OCI-M2 (cell line): ENCODE measurements around the gene STK10.

Source experiments
- DNase-seq: peaks from one replicate; lab custom pipeline; 2025; ENCODE audit not compliant: unreplicated experiment; lab: John Stamatoyannopoulos, UW

Gene STK10

GRCh38 chr5:172063463-172064235 is 124.4 kb downstream of the STK10 start:
- DNase-seq: no peak

GRCh38 chr5:172059661-172060100 is 128.3 kb downstream of the STK10 start:
- no peak for DNase-seq

- no peak for DNase-seq
Measured at GRCh38 chr5:172058088-172058487, 129.9 kb downstream of the STK10 start.

GRCh38 chr5:172055996-172056395 is 132.0 kb downstream of the STK10 start:
- DNase-seq: no peak

- DNase-seq: no peak
Measured at GRCh38 chr5:172055421-172055820, 132.6 kb downstream of the STK10 start.

- DNase-seq: no peak
Measured at GRCh38 chr5:172054611-172055153, 133.3 kb downstream of the STK10 start.

- no peak for DNase-seq
Measured at GRCh38 chr5:172052450-172053236, 135.4 kb downstream of the STK10 start.

GRCh38 chr5:172051643-172052339 is 136.2 kb downstream of the STK10 start:
- no peak for DNase-seq

- no peak for DNase-seq
Measured at GRCh38 chr5:172050080-172050479, 137.9 kb downstream of the STK10 start.

GRCh38 chr5:172049226-172049796 is 138.7 kb downstream of the STK10 start:
- no peak for DNase-seq

- DNase-seq: no peak
Measured at GRCh38 chr5:172048539-172049101, 139.4 kb downstream of the STK10 start.

- no peak for DNase-seq
Measured at GRCh38 chr5:172048170-172048422, 139.9 kb downstream of the STK10 start.

GRCh38 chr5:172046593-172046992 is 141.4 kb downstream of the STK10 start:
- DNase-seq: no peak

GRCh38 chr5:172045315-172045632 is 142.8 kb downstream of the STK10 start:
- no peak for DNase-seq

GRCh38 chr5:172044631-172045314 is 143.3 kb downstream of the STK10 start:
- DNase-seq: no peak

GRCh38 chr5:172043865-172044264 is 144.2 kb downstream of the STK10 start:
- DNase-seq: no peak

GRCh38 chr5:172042183-172042582 is 145.8 kb downstream of the STK10 start:
- no peak for DNase-seq

GRCh38 chr5:172038167-172038566 is 149.9 kb downstream of the STK10 start:
- no peak for DNase-seq

- no peak for DNase-seq
Measured at GRCh38 chr5:172035049-172035448, 153.0 kb downstream of the STK10 start.

- DNase-seq: no peak
Measured at GRCh38 chr5:172031894-172032461, 156.0 kb downstream of the STK10 start.
